Activated effector memory CD4-positive, alpha-beta T cell treated with Interleukin-2 at 50 U/mL for 16 hours (primary cell): ENCODE data around the gene TMEM38A.
A peak's percentile ranks its signal among the peaks of the same experiment; 100 is the strongest.
"Not testable (repeated sequence)": the region's sequence is repeated elsewhere in the genome, so short reads cannot be mapped to it uniquely, and the experiment has no call there.

Experiments
- DNase-seq: peaks from one replicate; pipeline ENCODE4 v3.0.0-alpha.2; 2020

TMEM38A gene

DNA sequence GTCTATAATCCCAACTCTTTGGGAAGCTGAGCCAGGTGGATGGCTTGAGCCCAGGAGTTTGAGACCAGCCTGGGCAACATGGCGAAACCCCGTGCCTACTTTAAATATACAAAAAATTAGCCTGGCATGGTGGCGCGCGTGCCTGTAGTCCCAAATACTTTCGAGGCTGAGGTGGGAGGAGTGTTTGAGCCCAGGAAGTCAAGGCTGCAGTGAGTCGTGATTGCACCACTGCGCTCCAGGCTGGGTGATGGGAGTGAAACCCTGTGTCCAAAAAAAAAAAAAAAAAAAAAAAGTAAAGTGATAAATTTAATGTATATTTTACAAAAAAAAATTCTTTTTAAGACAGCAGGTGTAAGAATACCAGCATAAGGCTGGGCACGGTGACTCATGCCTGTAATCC lies 17.6 kb downstream of the TMEM38A start:
- no peak for DNase-seq

DNA sequence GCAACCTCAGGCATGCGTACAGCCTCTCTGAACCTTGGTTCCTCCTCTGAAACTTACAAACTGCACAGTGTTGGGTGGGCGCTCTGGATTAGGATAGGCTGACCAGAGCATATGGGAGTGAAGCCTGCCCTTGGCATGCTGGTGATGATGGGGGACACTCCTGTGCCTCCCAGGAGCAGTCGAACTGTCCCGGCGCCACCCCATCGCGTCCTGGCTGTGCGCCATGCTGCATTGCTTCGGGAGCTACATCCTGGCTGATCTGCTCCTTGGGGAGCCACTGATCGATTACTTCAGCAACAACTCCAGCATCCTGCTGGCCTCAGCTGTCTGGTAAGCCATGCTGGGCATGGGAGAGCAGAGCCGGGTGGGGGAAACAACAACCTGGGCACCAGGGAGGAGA lies 18.9 kb downstream of the TMEM38A start:
- no peak for DNase-seq

DNA sequence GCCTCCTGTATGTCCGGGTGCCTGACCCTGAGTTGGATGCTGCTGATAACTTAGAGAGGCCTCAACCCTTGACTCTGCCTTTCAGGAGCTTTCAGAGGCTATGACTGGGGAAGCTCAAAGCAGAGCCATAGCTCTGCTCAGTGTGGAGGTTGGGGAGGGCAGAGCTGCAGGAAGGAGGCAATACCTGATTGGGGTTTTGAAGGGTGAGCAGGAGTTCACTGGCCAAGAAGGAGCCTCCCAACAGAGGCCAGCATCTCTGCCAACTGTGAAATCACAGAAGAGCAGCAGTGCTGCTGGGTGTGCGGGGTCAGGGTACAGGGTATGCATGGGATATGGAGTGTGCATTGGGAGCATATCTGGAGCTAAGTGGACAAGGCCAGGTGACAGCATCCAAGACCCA lies 21.6 kb downstream of the TMEM38A start:
- no peak for DNase-seq

DNA sequence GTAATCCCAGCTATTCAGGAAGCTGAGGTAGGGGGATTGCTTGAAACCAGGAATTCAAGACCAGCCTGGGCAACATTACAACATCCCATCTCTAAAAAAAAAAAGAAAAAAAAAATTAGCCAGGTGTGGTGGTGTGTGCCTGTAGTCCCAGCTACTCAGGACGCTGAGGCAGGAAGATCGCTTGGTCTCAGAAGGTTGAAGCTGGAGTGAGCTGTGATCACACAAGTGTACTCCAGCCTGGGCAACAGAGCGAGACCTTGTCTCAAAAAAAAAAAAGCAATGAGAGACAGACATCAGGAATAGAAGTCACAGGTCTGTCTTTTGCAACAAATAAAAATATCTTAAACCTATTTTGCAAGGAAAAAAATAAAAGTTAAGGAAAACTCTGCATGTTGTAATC lies 23.3 kb downstream of the TMEM38A start:
- DNase-seq: no peak

DNA sequence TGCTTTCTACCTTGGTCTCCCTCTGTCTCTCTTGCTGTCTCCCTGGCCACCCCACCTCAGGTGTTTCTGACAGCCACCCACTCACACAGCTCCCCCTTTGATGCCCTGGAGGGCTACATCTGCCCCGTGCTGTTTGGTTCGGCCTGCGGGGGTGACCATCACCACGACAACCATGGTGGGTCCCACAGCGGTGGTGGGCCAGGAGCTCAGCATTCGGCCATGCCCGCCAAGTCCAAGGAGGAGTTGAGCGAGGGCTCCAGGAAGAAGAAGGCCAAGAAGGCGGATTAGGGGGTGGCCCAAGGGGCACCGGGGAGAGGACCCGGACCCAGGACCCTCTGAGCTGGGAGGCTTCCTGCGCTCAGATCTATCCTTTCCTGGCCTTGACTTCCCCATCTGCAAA lies 27.1 kb downstream of the TMEM38A start:
- no peak for DNase-seq

DNA sequence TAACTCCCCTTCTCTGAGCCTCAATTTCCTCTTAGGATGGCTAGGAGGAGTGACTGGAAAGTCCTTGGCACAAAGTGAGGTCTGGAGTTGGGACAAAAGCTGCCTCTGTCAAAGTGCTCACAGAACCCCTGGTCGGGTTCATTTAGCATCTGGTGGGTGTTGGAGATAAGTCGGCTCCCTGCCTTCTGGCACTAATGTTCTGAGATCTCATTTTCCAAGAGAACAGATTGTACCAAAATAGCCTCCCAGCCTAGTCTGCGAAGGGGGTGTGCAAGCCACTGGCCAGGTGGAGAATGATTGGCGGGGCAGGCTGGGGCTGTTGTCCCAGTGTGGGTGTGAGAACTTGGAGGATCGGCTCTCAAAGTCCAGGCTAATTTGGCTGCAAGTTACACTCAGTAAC lies 38.0 kb downstream of the TMEM38A start:
- no peak for DNase-seq

DNA sequence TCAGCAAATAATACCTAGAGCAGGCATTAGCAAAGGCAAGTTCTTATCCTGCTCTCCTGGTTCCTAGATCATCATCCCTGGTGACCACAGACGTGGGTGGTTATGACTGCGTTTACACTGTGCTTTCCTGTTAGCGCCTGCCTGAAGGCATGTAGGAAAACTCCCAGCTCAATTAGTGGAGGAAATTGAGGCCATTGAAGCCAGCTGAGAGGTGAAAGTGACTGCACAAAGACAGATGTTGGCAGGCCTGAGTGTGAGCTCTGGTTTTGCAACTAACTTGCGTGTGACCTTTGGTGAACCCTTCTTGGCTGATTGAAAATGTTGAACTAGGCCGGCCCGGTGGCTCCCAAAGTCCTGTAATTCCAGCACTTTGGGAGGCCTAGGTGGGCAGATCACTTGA lies 41.2 kb downstream of the TMEM38A start:
- no peak for DNase-seq

DNA sequence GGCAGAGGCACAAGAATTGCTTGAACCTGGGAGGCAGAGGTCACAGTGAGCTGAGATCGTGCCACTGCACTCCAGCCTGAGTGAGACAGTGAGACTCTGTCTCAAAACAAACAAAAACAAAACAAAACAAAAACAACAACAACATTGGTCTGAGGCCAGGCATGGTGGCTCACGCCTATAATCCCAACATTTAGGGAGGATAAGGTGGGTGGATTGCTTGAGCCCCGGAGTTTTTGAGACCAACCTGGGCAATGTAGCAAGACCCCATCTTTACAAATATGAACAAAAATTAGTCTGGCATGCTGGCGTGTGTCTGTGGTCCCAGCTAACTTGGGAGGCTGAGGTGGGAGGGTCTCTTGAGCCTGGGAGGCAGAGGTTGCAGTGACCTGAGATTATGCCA lies 42.7 kb downstream of the TMEM38A start:
- no peak for DNase-seq

DNA sequence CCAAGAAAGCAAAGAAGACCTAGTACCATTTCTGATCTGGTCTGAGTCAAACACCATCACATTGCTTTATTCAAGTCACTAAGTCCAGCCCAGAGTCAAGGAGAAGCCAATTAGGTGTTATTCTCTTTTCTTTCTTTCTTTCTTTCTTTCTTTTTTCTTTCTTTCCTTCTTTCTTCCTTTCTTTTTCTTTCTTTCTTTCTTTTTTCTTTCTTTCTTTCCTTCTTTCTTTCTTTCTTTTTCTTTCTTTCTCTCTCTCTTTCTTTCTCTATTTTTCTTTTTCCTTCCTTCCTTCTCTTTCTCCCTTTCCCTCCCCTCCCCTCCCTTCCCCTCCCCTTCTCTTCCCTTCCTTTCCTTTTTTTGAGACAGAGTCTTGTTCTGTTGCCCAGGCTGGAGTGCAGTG lies 49.9 kb downstream of the TMEM38A start:
- not testable (repeated sequence) for DNase-seq

DNA sequence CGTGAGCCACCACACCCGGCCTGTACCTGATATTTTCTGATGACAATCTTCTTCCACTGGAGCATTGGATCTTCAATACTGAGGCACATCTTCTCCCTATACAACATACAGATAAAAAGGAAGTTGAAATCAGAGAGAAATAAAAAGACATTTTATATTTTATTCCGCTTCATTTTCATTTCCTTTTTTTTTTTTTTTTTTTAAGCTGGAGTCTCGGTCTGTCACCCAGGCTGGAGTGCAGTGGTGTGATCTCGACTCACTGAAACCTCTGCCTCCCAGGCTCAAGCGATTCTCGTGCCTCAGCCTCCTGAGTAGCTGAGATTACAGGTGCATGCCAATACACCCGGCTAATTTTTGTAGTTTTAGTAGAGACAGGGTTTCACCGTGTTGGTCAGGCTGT lies 51.4 kb downstream of the TMEM38A start:
- not testable (repeated sequence) for DNase-seq

DNA sequence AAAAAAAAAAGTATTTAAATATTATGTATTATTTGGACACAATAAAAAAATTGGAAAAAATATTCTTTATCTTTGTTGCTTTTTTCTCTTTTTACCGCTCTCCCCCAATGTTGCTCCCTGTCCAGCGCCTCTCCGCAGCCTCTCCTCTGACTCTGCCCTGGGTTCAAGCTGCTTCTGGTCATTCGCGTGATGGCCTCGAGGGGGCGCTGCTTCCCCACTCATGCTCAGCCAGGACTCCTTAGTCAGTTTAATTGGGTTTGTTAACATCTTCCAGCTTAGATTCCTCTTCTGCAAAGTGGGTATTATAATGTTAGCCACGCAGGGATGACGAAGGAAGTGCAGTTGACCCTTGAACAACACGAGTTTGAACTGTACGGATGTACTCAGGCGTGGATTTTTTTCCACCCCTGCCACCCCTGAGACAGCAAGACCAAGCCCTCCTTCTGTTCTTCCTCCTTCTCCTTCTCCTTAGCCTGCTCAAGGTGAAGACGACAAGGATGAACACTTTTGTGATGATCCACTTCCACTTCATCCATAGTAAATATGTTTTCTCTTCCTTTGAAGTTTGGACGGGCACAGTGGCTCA lies 53.9 kb downstream of the TMEM38A start:
- peak; percentile 1 for DNase-seq

DNA sequence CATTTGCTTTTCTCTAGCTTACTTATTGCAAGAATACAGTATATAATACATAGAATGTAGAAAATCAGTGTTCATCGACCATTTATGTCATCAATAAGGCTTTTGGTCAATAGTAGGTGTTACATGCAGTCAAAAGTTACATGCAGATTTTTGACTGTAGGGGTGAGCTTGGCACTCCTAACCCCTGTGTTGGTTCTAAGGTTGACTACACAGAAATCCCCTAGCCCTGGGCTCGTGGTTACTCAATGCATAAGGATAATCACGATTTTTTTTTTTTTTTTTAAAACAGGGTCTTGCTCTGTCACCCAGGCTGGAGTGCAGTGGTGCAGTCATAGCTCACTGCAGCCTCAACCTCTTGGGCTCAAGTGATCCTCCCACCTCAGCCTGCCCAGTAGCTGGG lies 54.7 kb downstream of the TMEM38A start:
- DNase-seq: no peak

DNA sequence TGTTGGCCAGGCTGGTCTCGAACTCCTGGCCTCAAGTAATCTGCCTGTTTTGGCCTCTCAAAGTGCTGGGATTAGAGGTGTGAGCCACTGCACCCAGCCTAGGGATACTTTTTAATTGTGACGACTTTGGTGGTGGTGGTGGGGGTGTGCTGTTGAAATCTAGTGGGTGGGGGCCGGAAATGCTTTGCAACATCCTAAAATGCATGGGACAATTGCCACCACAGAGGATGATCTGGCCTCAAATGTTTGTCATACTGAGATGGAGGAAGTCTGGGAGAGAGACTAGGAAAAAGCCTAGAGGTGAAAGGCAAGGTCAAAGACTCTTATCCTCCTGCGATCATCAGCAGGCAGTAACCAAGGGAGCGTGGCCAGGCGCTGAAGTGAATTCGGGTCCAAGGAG lies 60.1 kb downstream of the TMEM38A start:
- no peak for DNase-seq

DNA sequence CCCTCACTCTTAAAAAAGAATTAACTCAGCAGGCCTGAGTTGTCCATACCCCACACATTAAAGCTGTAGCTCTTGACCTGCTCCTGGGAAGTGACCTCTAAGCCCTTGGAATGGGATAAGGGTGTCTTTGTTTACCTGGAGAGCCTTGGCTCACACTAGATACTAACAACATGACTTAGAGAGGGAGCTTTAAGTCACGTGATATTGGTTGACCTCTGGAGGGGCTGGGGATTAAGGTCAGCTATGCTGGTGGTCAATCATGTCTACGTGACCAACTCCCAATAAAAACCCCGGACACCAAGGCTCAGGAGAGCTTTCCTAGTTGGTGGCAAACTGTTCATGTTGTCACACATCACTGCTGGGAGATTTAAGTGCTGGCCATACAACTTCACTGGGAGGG lies 61.7 kb downstream of the TMEM38A start:
- no peak for DNase-seq

DNA sequence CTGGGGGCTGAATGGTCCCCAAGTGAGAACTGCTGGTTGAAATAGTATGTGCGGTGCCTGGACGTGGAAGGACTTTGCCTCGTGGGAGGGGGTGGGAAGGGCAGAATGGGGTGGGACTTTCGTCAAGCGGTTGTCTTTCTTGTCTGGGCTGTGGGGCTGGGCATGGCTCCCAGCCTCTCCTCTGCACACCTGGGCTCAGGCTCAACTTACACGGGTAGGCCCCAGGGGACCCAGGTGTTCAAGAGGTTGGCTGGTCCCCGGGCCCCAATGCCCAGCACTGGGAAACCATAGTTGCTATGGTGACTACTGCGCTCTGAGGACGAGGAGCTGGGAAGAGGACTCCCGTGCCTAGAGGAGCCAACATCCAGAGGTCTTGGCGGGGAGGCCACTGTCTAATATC lies 66.0 kb downstream of the TMEM38A start:
- no peak for DNase-seq

DNA sequence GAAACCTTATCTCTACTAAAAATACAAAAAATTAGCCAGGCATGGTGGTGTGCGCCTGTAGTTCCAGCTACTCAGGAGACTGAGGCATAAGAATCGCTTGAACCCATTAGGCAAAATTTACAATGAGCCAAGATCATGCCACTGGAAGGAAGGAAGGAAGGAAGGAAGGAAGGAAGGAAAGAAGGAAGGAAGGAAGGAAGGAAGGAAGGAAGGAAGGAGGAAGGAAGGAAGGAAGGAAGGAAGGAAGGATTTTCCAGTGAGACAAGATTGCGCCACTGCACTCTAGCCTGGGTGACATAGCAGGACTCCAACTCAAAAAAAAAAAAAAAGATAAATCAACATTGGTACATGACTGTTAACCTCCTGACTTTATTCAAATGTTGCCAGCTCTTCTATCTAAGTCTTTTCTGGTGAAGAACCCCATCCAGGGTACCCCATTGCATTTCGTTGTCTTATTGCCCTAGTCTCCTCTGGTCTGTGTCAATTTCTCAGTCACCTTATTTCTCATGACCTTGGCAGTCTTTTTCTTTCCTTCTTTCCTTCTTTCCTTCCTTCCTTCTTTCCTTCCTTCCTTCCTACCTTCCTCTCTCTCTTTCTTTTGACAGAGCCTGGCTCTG lies 74.8 kb downstream of the TMEM38A start:
- not testable (repeated sequence) for DNase-seq

DNA sequence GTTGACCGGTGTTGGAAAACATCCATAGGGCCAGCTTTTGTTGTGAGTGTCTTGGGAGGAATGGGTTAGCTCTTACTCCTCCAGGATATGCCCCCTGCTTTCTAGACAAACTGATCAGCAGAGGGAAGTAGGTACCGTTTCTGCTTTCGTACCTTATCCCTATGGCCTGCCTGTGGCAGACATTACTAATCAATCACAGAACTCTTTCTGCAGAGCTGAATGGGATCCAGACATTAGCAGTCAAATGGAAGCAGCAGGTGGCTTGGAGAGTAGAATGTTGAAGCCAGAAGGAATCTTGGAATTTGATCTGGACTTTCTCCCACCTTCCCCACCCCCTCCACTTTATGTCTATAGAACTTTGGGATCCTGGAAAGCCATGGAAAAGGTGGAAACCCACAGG lies 75.8 kb downstream of the TMEM38A start:
- no peak for DNase-seq

DNA sequence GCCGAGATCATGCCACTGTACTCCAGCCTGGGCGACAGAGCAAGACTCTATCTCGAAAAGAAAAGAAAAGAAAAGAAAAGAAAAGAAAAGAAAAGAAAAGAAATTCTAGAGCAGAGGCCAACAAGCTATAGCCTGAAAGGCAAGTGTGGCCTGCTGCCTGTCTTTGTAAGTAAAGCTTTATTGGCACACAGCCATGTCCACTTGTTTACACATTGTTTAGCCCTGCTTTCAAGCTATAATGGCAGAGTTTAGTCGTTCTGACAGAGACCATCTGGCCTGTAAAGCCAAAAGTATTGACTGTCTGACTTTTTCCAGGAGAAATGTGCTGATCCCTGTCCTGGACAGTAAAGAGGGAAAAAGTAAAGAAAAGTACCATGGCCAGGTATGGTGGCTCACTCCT lies 77.0 kb downstream of the TMEM38A start:
- DNase-seq: no peak

DNA sequence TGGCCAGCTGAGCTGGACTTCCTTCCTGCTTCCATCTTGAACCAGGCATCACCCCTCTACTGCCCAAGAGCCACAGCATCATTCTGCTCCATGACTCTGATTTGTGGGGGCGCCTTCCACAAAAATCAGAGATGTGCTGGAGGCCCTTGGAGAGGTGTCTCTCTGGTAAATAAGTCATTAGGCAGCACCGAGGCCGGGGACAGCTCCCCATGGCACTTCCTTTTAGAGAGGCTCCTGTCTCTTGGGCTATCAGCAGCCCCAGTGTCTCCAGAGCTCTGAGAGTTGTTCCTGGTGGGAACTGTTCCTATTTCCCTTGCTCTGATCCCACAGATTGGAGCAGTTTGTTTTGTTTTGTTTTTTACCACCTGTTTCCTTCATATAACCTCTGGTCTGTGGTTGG lies 78.6 kb downstream of the TMEM38A start:
- DNase-seq: no peak
